ENCODE measurements around the gene PLPP4. TPM values are rescaled to one million over a fixed set of nuclear protein-coding genes. Genes with fewer than 3 reads are reported as not detected.

The PLPP4 gene
- polyA plus RNA-seq, 3 donors, result not detected

DNA sequence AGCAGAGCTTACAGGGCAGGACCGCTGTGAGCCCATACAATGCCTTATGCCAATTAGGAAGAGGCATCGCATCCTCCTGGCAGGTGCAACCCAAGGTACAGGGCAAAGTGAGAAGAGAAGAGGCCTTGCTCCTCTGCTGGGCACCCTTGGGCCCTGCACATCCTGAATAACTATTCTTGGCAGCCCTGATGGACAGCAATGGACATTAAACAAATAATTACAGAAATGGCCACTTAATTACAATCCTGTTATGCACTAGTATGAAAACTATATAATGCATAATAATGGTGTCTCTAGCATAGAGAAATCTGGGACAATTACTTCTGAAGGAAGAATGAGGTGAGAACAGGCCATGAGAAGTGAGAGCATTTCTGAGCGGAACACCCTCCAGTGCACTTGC lies 83.5 kb downstream of the PLPP4 start:
- Histone ChIP-seq H2AFZ (ENCODE audit: insufficient read depth, low read depth, low read length, poor library complexity, severe bottlenecking) (no peak overlapping the region), H3K27ac (ENCODE audit: low read depth in 1 of 2, low read length in 2 of 2) (no peak overlapping the region), H3K36me3 (replicated peaks in 1 of 2; ENCODE audit: control insufficient read depth in 1 of 2, insufficient read depth in 2 of 2, low read length in 2 of 2) (no peaks in the 10 kb centered on the region), H3K4me2 (replicated peaks; ENCODE audit: extremely low read depth, low read length, poor library complexity, severe bottlenecking) (no peak overlapping the region), H3K9me3 (replicated peaks in 1 of 2; ENCODE audit: control insufficient read depth in 1 of 2, insufficient read depth in 1 of 2, low read length in 2 of 2) (no peaks in the 10 kb centered on the region), H4K20me1 (ENCODE audit: insufficient read depth, low read length) (no peaks in the 10 kb centered on the region), H3K4me1 (ENCODE audit: control insufficient read depth in 1 of 2, insufficient read depth in 2 of 2, low read length in 2 of 2) (no peaks in the 10 kb centered on the region), H3K4me3 (replicated peaks in 1 of 3; ENCODE audit: low read depth in 2 of 3, low read length in 3 of 3) (no peak overlapping the region), H3K79me2 (ENCODE audit: insufficient read depth, low read length) (no peaks in the 10 kb centered on the region), H3K9ac (ENCODE audit: insufficient read depth, low read length, poor library complexity, severe bottlenecking) (no peak overlapping the region), H3K27me3 (ENCODE audit: control insufficient read depth in 2 of 2, insufficient read depth in 2 of 2, low read length in 2 of 2) (no peaks in the 10 kb centered on the region)
- Mint-ChIP-seq H3K27ac (no peak overlapping the region), H3K27me3 (ENCODE audit: low read depth in 3 of 3) (peaks cover 2 to 7% (median 4%) of the 10 kb centered on the region in 3 donors), H3K4me3 (no peak overlapping the region), H3K4me1 (no peaks in the 10 kb centered on the region), H3K36me3 (no peaks in the 10 kb centered on the region), H3K9me3 (peaks cover 0 to 4% (median 0%) of the 10 kb centered on the region in 7 donors)
- TF ChIP-seq, protein P1, sequence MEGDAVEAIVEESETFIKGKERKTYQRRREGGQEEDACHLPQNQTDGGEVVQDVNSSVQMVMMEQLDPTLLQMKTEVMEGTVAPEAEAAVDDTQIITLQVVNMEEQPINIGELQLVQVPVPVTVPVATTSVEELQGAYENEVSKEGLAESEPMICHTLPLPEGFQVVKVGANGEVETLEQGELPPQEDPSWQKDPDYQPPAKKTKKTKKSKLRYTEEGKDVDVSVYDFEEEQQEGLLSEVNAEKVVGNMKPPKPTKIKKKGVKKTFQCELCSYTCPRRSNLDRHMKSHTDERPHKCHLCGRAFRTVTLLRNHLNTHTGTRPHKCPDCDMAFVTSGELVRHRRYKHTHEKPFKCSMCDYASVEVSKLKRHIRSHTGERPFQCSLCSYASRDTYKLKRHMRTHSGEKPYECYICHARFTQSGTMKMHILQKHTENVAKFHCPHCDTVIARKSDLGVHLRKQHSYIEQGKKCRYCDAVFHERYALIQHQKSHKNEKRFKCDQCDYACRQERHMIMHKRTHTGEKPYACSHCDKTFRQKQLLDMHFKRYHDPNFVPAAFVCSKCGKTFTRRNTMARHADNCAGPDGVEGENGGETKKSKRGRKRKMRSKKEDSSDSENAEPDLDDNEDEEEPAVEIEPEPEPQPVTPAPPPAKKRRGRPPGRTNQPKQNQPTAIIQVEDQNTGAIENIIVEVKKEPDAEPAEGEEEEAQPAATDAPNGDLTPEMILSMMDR (IDR thresholded peaks at IDR 0.05), result no peak
- 100% methylated on average over 1 of the region's 3 CpGs for WGBS (ENCODE audit: insufficient coverage)
- intact Hi-C loops (cut with micrococcal nuclease), result no loop called here
- DNase-seq, result no peak

DNA sequence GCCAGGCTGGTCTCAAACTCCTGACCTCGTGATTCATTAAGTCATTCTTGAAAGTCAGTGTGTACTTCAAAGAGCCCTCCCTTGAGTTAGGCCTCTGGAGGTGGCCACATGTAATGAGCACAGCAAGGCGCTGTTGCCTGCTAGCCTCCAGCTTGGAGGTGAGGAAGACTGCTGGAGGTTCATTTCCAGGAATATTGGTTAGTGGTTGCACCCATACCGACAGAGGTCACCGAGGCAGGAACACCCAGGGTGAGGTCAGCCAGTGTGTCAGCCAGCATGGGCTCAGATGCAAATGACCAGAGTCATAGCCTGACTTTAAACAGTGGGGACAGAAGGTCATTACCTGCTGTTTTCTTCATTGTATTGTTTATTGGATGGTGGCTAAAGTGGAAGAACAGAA lies 85.0 kb downstream of the PLPP4 start:
- no peak overlapping the region for H3K9ac ChIP-seq (ENCODE audit: insufficient read depth, low read length, poor library complexity, severe bottlenecking)
- no peaks in the 10 kb centered on the region for H3K79me2 ChIP-seq (ENCODE audit: insufficient read depth, low read length)
- no peak overlapping the region for H3K4me3 Mint-ChIP-seq
- intact Hi-C loops (cut with micrococcal nuclease), result no loop called here
- no peak overlapping the region for H3K27ac ChIP-seq (ENCODE audit: low read depth in 1 of 2, low read length in 2 of 2)
- H3K9me3 Mint-ChIP-seq, result peaks cover 0 to 7% (median 2%) of the 10 kb centered on the region in 7 donors
- no peaks in the 10 kb centered on the region for H3K4me1 Mint-ChIP-seq
- H4K20me1 ChIP-seq (ENCODE audit: insufficient read depth, low read length), result no peaks in the 10 kb centered on the region
- WGBS (ENCODE audit: insufficient coverage), result 90% methylated on average over 4 of the region's 4 CpGs
- no peaks in the 10 kb centered on the region for H3K4me1 ChIP-seq (ENCODE audit: control insufficient read depth in 1 of 2, insufficient read depth in 2 of 2, low read length in 2 of 2)
- H3K9me3 ChIP-seq (replicated peaks in 1 of 2; ENCODE audit: control insufficient read depth in 1 of 2, insufficient read depth in 1 of 2, low read length in 2 of 2), result no peaks in the 10 kb centered on the region
- TF ChIP-seq, protein P1 (IDR thresholded peaks at IDR 0.05), result no peak
- H3K4me3 ChIP-seq (replicated peaks in 1 of 3; ENCODE audit: low read depth in 2 of 3, low read length in 3 of 3), result no peak overlapping the region
- H2AFZ ChIP-seq (ENCODE audit: insufficient read depth, low read depth, low read length, poor library complexity, severe bottlenecking), result no peak overlapping the region
- no peaks in the 10 kb centered on the region for H3K36me3 Mint-ChIP-seq
- no peak overlapping the region for H3K27ac Mint-ChIP-seq
- H3K27me3 ChIP-seq (ENCODE audit: control insufficient read depth in 2 of 2, insufficient read depth in 2 of 2, low read length in 2 of 2), result no peaks in the 10 kb centered on the region
- no peaks in the 10 kb centered on the region for H3K36me3 ChIP-seq (replicated peaks in 1 of 2; ENCODE audit: control insufficient read depth in 1 of 2, insufficient read depth in 2 of 2, low read length in 2 of 2)
- DNase-seq, result no peak
- H3K4me2 ChIP-seq (replicated peaks; ENCODE audit: extremely low read depth, low read length, poor library complexity, severe bottlenecking), result no peak overlapping the region
- peaks cover 0 to 4% (median 4%) of the 10 kb centered on the region in 3 donors for H3K27me3 Mint-ChIP-seq (ENCODE audit: low read depth in 3 of 3)

Data from CD14-positive monocyte (primary cell).